OCI-LY7 (cell line): ENCODE measurements around the gene OR1J1.

ENCODE experiments used
- CTCF ChIP-seq: fragments of 200-600 bp; sonication (generic); conservative IDR thresholded peaks from 2 replicates; pipeline ENCODE4 v1.5.1; 2014; ENCODE audit warnings: mild to moderate bottlenecking, antibody characterized with exemption, low read length, moderate library complexity, mixed read lengths
- EZH2phosphoT487 ChIP-seq: fragments of 200-600 bp; sonication (generic); IDR thresholded peaks from 2 replicates; pipeline ENCODE4 v1.6.1; 2018; ENCODE audit warnings: low read depth, borderline replicate concordance, mild to moderate bottlenecking, mixed run types, antibody characterized with exemption, low read length, moderate library complexity, mixed read lengths

GRCh38 chr9:122474561-122474960, 3.2 kb downstream of the OR1J1 start:
- no peak for TF ChIP-seq EZH2phosphoT487
- TF ChIP-seq CTCF = no peak
